Measurements from ENCODE around the gene ZC3H4. TPM values are rescaled to one million over a fixed set of nuclear protein-coding genes. Genes with fewer than 3 reads are reported as not detected.

Gene ZC3H4
- total and polyA plus RNA-seq, 2 of the 8 experiments (the other 6 are each of a cell fraction or from before 2014, with no cell fraction given) = 6.6 to 92.0 TPM

DNA sequence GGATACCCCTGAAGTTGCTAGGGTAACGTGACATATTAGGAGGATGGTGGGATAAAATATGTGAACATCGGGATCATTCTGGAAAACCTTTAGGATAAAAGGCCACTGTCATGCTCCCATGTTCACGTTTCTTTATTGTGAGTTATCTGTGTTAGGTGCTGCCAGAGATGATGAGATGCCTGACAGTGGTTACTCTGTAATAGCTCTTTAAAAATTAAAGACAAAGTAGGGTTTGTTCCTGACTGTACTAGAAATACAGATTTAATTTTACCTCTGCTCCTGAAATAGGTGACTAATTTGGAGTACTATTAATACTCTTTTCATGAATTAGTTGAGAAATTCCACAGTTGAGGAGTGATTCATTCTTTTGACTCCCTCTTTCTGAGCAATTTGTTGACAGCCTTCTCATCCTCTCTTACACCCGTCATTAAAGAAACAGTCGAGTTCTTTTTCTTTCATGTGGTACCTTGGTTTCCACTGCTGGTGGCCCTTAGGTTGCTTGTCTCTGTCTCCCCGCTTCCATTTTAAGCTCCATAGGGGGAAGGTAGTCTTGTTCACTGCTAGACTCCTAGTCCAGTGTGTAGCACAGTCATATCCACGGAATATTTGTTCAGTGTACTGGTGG, 45.4 kb upstream of the ZC3H4 start:
- peak overlapping the region in 1 of 2 experiments; percentile 69; a peak in 1 of 4 replicates for H3K4me2 ChIP-seq (ENCODE audit: insufficient read depth in 1 of 2, low read depth in 2 of 2, low read length in 2 of 2)
- H2BK5ac ChIP-seq (ENCODE audit: low read depth, low read length) = peak overlapping the region; percentile 93
- H3K18ac ChIP-seq (ENCODE audit: extremely low read depth, low read length) = peak overlapping the region; percentile 89
- peak overlapping the region; percentile 65 for H4K91ac ChIP-seq (replicated peaks; ENCODE audit: insufficient read length, low read length)
- H3K27ac ChIP-seq (ENCODE audit: low read depth, low read length) = peak overlapping the region; percentile 82
- no peak overlapping the region for H3K4ac ChIP-seq (replicated peaks; ENCODE audit: insufficient read length, low read depth, low read length)
- no peak overlapping the region for H2BK120ac ChIP-seq (replicated peaks; ENCODE audit: low read depth, low read length)
- H3K14ac ChIP-seq (ENCODE audit: insufficient read length) = no peak overlapping the region
- DNase-seq (ENCODE audit: low read depth in 1 of 2, low spot score in 2 of 2) = no peak
- H3K23me2 ChIP-seq (ENCODE audit: low read depth, low read length) = no peaks in the 10 kb centered on the region; the same call in 1 of the 2 replicates
- H3K23ac ChIP-seq (ENCODE audit: insufficient read length) = no peak overlapping the region
- H2BK15ac ChIP-seq (ENCODE audit: low read length) = 0 out of 2 replicates have a peak overlapping the region, but pooled peaks have one; percentile 62
- peaks cover 13 to 21% (median 19%) of the 10 kb centered on the region in 4 experiments for H3K4me1 ChIP-seq (replicated peaks in 1 of 4; ENCODE audit: control insufficient read depth in 3 of 4, insufficient read depth in 4 of 4, low read length in 3 of 4)
- H3K27me3 ChIP-seq (replicated peaks in 1 of 4; ENCODE audit: control insufficient read depth in 3 of 4, extremely low read depth in 1 of 4, insufficient read depth in 3 of 4, low read length in 3 of 4) = no peaks in the 10 kb centered on the region
- no peak for TF ChIP-seq JUND (IDR thresholded peaks at IDR 0.05; ENCODE audit: low read length)
- no peak for TF ChIP-seq SP2 (IDR thresholded peaks at IDR 0.05; ENCODE audit: low read length)
- no peak for TF ChIP-seq POU5F1 (IDR thresholded peaks at IDR 0.05; ENCODE audit: low read depth, low read length)
- TF ChIP-seq SUZ12 (IDR thresholded peaks at IDR 0.05; ENCODE audit: low read length) = no peak
- TF ChIP-seq HDAC6 (IDR thresholded peaks at IDR 0.05; ENCODE audit: low read depth, low read length) = no peak
- no peak for TF ChIP-seq TAF7 (optimal IDR thresholded peaks at IDR 0.05; ENCODE audit: borderline replicate concordance, low read depth, low read length)
- TF ChIP-seq RFX5 (IDR thresholded peaks at IDR 0.05; ENCODE audit: borderline replicate concordance, low read depth, low read length) = no peak
- TF ChIP-seq ASH2L (IDR thresholded peaks at IDR 0.05; ENCODE audit: low read length) = no peak
- no peak for TF ChIP-seq RXRA (IDR thresholded peaks at IDR 0.05; ENCODE audit: insufficient read depth, low read depth, low read length)
- ChIA-PET CTCF (ENCODE audit: partially characterized antibody) (interaction anchor here (0.5 to 2.5 kb wide), 10 partner anchors 9 to 85 kb away, joined by 3 to 14 read pairs (median 4); no protein-coding TSS in a partner anchor), POLR2A (ENCODE audit: partially characterized antibody) (interaction anchor here (1.4 to 9.1 kb wide), 10 partner anchors 8 to 68 kb away, joined by 4 to 98 read pairs (median 10); partner anchors contain the start of genes SAE1 and ZC3H4)
- 89% methylated on average over 7 of the region's 7 CpGs; no CpG with 5 or more reads in 1 of the 2 experiments for WGBS, 2 experiments (ENCODE audit: extremely low coverage in 1 of 2, insufficient coverage in 1 of 2, insufficient read length in 1 of 2, insufficient replicate concordance in 2 of 2, low coverage in 1 of 2, low lambda C conversion rate in 2 of 2, missing lambda C conversion rate in 1 of 2)
- H4K20me1 ChIP-seq (replicated peaks in 1 of 2; ENCODE audit: control insufficient read depth in 1 of 2, insufficient read depth in 2 of 2, low read length in 2 of 2) = peaks cover 1 to 3% of the 10 kb centered on the region in 2 experiments
- H2BK20ac ChIP-seq (ENCODE audit: low read length) = no peak overlapping the region
- H3K9ac ChIP-seq (replicated peaks in 1 of 4; ENCODE audit: extremely low read depth in 1 of 4, low read depth in 3 of 4, low read length in 3 of 4) = no peak overlapping the region
- no peaks in the 10 kb centered on the region for H3K9me3 ChIP-seq (ENCODE audit: insufficient read depth in 2 of 2, low read depth in 1 of 2, low read length in 1 of 2)
- no peak overlapping the region for H3K4me3 ChIP-seq (ENCODE audit: extremely low read depth in 1 of 4, insufficient read depth in 2 of 4, low read depth in 3 of 4, low read length in 4 of 4)
- no peak overlapping the region for H2AFZ ChIP-seq (ENCODE audit: low read length)
- peak overlapping the region; percentile 72 for H2AK5ac ChIP-seq (ENCODE audit: low read depth, low read length)
- H3K79me2 ChIP-seq (ENCODE audit: control insufficient read depth in 1 of 2, insufficient read depth in 2 of 2, low read length in 2 of 2) = peaks cover 6 to 50% of the 10 kb centered on the region in 2 experiments; a peak in 3 of 4 replicates
- no peak for FAIRE-seq
- no peak overlapping the region for H3K56ac ChIP-seq (replicated peaks; ENCODE audit: insufficient read length, low read depth, low read length)
- peak overlapping the region; percentile 73; the same call in 1 of the 2 replicates for H2BK12ac ChIP-seq (ENCODE audit: low read depth, low read length)
- H3K36me3 ChIP-seq (ENCODE audit: control insufficient read depth in 2 of 4, insufficient read depth in 4 of 4, low read length in 3 of 4) = peaks cover 19 to 76% (median 33%) of the 10 kb centered on the region in 4 experiments; a peak in 7 of 8 replicates
- no peaks in the 10 kb centered on the region; the same call in 1 of the 2 replicates for H3K79me1 ChIP-seq (ENCODE audit: low read depth, low read length)
- no peak overlapping the region for H4K8ac ChIP-seq (ENCODE audit: extremely low read depth, insufficient read depth, low read length)
- peak overlapping the region; percentile 60 for H4K5ac ChIP-seq (ENCODE audit: insufficient read length, low read depth, low read length)
